Transverse colon (tissue), 3 donors: ENCODE measurements around the gene CAMK2D.

Experiments
- EP300 ChIP-seq: sonication (generic); formaldehyde crosslinking; IDR thresholded peaks from one replicate; pipeline ENCODE4 v1.6.1; 2017; ENCODE audit warnings: antibody characterized with exemption, low read depth
- POLR2A ChIP-seq: fragments of 450-650 bp; IDR thresholded peaks from one replicate; pipeline ENCODE4 v1.6.1; 2016; ENCODE audit warnings: antibody characterized with exemption, mild to moderate bottlenecking, moderate library complexity
- TF ChIP-seq, protein P1 (sequence below), 5 experiments: fragments of 200-600 bp in 3 of 5; fragments of 450-650 bp in 2 of 5; sonication (generic) in 3 of 5; IDR thresholded peaks; 1 replicate in 2 of 5; 2 replicates in 3 of 5; pipeline ENCODE4 v1.5.1; 2016 to 2017; ENCODE audit warnings: antibody characterized with exemption in 5 of 5, inconsistent platforms in 3 of 5, mild to moderate bottlenecking in 2 of 5, moderate library complexity in 1 of 5

DNA sequence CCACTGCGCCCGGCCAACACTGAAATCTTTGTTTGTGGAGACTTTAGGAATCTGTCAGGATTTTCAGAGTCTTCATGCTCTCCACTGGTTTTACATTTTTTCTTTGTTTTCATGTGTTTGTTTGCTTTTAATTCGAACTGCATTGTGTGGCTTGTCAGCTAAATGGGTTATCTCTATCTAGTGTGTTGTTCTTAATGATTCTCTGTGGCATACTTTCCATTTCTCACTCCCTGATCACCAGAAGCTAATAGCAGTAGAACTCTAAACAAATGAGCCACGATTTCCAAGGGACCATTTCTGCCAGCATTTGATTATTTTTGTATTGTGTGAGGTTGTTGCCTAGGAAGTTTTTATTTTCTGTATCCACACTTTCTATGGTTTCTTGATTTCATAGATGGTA, 352.4 kb downstream of the CAMK2D start:
- no peak for TF ChIP-seq EP300
- no peak for TF ChIP-seq POLR2A
- TF ChIP-seq, protein P1, sequence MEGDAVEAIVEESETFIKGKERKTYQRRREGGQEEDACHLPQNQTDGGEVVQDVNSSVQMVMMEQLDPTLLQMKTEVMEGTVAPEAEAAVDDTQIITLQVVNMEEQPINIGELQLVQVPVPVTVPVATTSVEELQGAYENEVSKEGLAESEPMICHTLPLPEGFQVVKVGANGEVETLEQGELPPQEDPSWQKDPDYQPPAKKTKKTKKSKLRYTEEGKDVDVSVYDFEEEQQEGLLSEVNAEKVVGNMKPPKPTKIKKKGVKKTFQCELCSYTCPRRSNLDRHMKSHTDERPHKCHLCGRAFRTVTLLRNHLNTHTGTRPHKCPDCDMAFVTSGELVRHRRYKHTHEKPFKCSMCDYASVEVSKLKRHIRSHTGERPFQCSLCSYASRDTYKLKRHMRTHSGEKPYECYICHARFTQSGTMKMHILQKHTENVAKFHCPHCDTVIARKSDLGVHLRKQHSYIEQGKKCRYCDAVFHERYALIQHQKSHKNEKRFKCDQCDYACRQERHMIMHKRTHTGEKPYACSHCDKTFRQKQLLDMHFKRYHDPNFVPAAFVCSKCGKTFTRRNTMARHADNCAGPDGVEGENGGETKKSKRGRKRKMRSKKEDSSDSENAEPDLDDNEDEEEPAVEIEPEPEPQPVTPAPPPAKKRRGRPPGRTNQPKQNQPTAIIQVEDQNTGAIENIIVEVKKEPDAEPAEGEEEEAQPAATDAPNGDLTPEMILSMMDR (IDR thresholded peaks at IDR 0.05) = no peak
